HG03060 (cell line): Measurements from ENCODE around the gene TCAF1.
"Not testable (repeated sequence)": the region's sequence is repeated elsewhere in the genome, so short reads cannot be mapped to it uniquely, and the experiment has no call there.

Source experiments
- ATAC-seq: cut with Tn5 transposase; IDR thresholded peaks from one replicate; pipeline ENCODE4 v1.9.1; 2021; ENCODE audit warnings: low read depth, moderate number of reproducible peaks; ENCODE audit not compliant: unreplicated experiment

The TCAF1 gene

DNA sequence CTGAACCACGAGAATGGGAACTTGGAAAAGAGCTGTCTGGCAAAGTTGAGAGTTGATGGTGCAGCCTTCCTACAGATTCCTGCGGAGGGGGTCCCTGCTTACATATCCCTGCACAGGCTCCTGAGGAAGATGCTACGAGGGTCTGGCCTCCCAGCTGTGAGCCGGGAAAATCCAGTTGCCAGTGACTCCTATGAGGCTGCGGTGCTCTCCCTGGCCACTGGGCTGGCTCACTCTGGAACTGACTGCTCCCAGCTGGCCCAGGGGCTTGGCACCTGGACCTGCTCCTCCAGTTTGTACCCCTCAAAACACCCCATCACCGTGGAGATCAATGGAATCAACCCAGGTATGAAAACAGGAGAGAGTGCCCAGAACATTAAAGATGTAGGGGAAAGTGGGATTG lies 91.3 kb downstream of the TCAF1 start:
- ATAC-seq, result not testable (repeated sequence)

GRCh38 chr7:143806664-143807071 lies 95.3 kb downstream of the TCAF1 start:
- not testable (repeated sequence) for ATAC-seq
